OCI-LY3 (cell line): ENCODE data around the gene CELF1.
"Not testable (repeated sequence)": the region's sequence is repeated elsewhere in the genome, so short reads cannot be mapped to it uniquely, and the experiment has no call there.

ENCODE experiments used
- H2AFZ ChIP-seq: fragments of 200-600, 300-600 bp; shearing (Covaris generic); 2 replicates; pipeline ENCODE4 v1.6.0; 2014; ENCODE audit warnings: antibody characterized with exemption, low read depth, low read length
- H3K27ac ChIP-seq: fragments of 200-600, 300-600 bp; sonication (generic); 2 replicates; pipeline ENCODE4 v1.5.1; 2014; ENCODE audit warnings: mild to moderate bottlenecking, low read length, moderate library complexity, mixed read lengths
- H3K27me3 ChIP-seq: fragments of 200-600, 300-600 bp; sonication (generic); 2 replicates; pipeline ENCODE4 v1.6.1; 2014; ENCODE audit warnings: low read depth, low read length, mixed read lengths
- H3K36me3 ChIP-seq: fragments of 200-600, 300-600 bp; sonication (generic); replicated peaks from 2 replicates; pipeline ENCODE3; 2014; ENCODE audit warnings: low read depth, low read length, mixed read lengths
- H3K4me1 ChIP-seq: fragments of 300-600, 200-600 bp; sonication (generic); 2 replicates; pipeline ENCODE4 v1.6.1; 2014; ENCODE audit warnings: low read length, mixed read lengths
- H3K4me2 ChIP-seq: fragments of 200-600, 300-600 bp; sonication (generic); 2 replicates; pipeline ENCODE4 v1.6.1; 2014; ENCODE audit warnings: low read length, mixed read lengths
- H3K4me3 ChIP-seq: fragments of 300-600, 200-600 bp; sonication (generic); 2 replicates; pipeline ENCODE4 v1.5.1; 2014; ENCODE audit warnings: antibody characterized with exemption, mild to moderate bottlenecking, low read length, moderate library complexity
- H3K79me2 ChIP-seq: fragments of 300-600, 200-600 bp; shearing (Covaris generic); 2 replicates; pipeline ENCODE4 v1.6.1; 2014; ENCODE audit warnings: mild to moderate bottlenecking, low read length, mixed read lengths
- H3K9ac ChIP-seq: fragments of 300-600, 200-600 bp; shearing (Covaris generic); 2 replicates; pipeline ENCODE4 v1.6.0; 2014; ENCODE audit warnings: mild to moderate bottlenecking, low read length, moderate library complexity
- H3K9me3 ChIP-seq: fragments of 200-600, 300-600 bp; shearing (Covaris generic); 2 replicates; pipeline ENCODE4 v1.6.1; 2014; ENCODE audit warnings: low read length, mixed read lengths; ENCODE audit not compliant: insufficient read depth
- H4K20me1 ChIP-seq: fragments of 200-600, 300-600 bp; sonication (generic); 2 replicates; pipeline ENCODE4 v1.6.1; 2016; ENCODE audit warnings: low read length, mixed read lengths; ENCODE audit not compliant: insufficient read depth
- EZH2phosphoT487 ChIP-seq: fragments of 200-600 bp; shearing (Covaris generic); IDR thresholded peaks from 2 replicates; pipeline ENCODE4 v1.6.1; 2018; ENCODE audit warnings: antibody characterized with exemption, mixed run types, low read depth
- TF ChIP-seq, protein P1 (sequence below): fragments of 200-600, 300-600 bp; sonication (generic); IDR thresholded peaks from 2 replicates; pipeline ENCODE4 v1.5.1; 2014; ENCODE audit warnings: antibody characterized with exemption, low read length, low read depth

Gene CELF1

DNA sequence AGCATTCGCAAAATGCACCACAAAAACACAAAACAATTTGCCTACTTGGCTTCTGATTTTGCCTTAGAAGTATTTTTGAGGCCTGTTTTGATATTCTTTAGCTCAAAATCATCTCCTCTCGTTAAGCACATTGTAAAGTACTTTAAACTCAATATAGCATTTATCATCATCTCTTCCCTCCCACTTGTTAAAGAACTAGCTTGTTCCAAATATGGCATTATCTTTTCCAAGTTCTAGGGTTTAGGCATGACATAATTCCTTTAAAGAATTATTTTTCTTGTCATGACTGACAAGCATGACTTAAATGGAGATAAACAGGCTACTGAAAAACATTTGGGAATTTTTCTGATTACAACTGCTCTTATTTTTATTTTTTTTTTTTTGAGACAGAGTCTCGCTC lies 21.3 kb downstream of the CELF1 start:
- H2AFZ ChIP-seq = no peak overlapping the region
- no peak overlapping the region for H3K4me3 ChIP-seq
- H4K20me1 ChIP-seq = peaks cover 81% of the 10 kb centered on the region
- peaks cover 6% of the 10 kb centered on the region for H3K4me1 ChIP-seq
- no peak overlapping the region for H3K9ac ChIP-seq
- no peak overlapping the region for H3K4me2 ChIP-seq
- no peaks in the 10 kb centered on the region for H3K9me3 ChIP-seq
- no peaks in the 10 kb centered on the region for H3K27me3 ChIP-seq
- peaks cover 100% of the 10 kb centered on the region for H3K79me2 ChIP-seq
- H3K36me3 ChIP-seq = peaks cover 13% of the 10 kb centered on the region
- no peak for TF ChIP-seq EZH2phosphoT487
- H3K27ac ChIP-seq = no peak overlapping the region

DNA sequence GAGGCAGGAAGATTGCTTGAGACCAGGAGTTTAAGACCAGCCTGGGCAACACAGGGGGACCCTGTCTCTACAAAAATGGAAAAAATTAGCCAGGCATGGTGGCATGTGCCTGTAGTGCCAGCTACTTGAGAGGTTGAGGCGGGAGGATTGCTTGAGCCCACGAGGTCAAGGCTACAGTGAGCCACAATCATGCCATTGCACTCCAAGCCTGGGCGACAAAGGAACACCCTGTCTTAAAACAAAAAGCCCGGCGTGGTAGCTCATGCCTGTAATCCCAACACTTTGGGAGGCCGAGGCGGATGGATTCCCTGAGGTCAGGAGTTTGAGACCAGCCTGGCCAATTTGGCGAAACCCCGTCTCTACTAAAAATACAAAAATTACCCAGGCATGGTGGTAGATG lies 22.2 kb downstream of the CELF1 start:
- Histone ChIP-seq H3K4me1 (peaks cover 15% of the 10 kb centered on the region), H4K20me1 (peaks cover 82% of the 10 kb centered on the region), H3K79me2 (peaks cover 100% of the 10 kb centered on the region)
- H3K27me3 ChIP-seq, H3K4me3 ChIP-seq, H3K4me2 ChIP-seq, H3K36me3 ChIP-seq, H3K9ac ChIP-seq, H2AFZ ChIP-seq, H3K9me3 ChIP-seq, H3K27ac ChIP-seq: not testable (repeated sequence)

DNA sequence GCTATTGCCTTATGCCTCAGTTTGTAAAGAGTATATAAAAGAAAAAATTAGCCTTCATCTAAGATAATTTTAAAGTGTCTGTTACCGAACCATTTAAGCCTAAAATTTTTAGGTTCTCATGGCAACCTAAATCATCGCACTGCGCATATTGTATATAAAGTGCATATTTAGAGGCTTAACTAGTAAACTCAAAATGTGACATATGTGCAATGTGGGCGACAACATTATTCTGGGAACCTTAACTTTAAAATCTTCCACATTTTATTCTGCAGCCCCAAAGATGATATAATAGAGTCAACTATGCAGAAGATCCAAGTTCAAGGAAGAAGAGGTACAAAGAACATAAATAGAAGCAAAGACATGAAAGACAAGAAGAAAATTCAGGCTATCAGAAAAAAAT lies 23.0 kb downstream of the CELF1 start:
- H3K4me2 ChIP-seq = no peak overlapping the region
- peaks cover 9% of the 10 kb centered on the region for H3K36me3 ChIP-seq
- no peak overlapping the region for H3K27ac ChIP-seq
- peaks cover 23% of the 10 kb centered on the region for H3K4me1 ChIP-seq
- H3K79me2 ChIP-seq = peaks cover 100% of the 10 kb centered on the region
- TF ChIP-seq, protein P1, sequence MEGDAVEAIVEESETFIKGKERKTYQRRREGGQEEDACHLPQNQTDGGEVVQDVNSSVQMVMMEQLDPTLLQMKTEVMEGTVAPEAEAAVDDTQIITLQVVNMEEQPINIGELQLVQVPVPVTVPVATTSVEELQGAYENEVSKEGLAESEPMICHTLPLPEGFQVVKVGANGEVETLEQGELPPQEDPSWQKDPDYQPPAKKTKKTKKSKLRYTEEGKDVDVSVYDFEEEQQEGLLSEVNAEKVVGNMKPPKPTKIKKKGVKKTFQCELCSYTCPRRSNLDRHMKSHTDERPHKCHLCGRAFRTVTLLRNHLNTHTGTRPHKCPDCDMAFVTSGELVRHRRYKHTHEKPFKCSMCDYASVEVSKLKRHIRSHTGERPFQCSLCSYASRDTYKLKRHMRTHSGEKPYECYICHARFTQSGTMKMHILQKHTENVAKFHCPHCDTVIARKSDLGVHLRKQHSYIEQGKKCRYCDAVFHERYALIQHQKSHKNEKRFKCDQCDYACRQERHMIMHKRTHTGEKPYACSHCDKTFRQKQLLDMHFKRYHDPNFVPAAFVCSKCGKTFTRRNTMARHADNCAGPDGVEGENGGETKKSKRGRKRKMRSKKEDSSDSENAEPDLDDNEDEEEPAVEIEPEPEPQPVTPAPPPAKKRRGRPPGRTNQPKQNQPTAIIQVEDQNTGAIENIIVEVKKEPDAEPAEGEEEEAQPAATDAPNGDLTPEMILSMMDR = no peak
- no peak for TF ChIP-seq EZH2phosphoT487
- no peak overlapping the region for H3K9ac ChIP-seq
- H3K27me3 ChIP-seq = no peaks in the 10 kb centered on the region
- H4K20me1 ChIP-seq = peaks cover 85% of the 10 kb centered on the region
- no peak overlapping the region for H3K4me3 ChIP-seq
- H3K9me3 ChIP-seq = no peaks in the 10 kb centered on the region
- H2AFZ ChIP-seq = no peak overlapping the region

DNA sequence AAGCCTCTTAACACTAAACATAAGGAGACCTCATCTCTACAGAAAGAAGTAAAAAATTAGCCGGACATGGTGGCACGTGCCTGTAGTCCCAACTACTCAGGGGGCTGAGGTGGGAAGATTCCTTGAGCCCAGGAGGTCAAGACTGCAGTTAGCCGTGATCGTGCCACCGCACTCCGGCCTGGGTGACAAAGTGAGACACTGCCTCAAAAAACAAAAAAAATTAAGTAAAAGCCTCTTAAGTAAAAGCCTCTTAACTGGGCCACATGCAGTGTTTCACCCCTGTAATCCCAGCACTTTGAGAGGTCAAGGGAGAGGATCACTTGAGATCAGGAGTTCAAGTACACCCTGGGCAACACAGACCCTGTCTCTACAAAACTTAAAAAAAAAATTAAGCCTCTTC lies 25.7 kb downstream of the CELF1 start:
- Histone ChIP-seq H4K20me1 (peaks cover 81% of the 10 kb centered on the region), H2AFZ (no peak overlapping the region), H3K4me2 (no peak overlapping the region), H3K4me1 (peaks cover 46% of the 10 kb centered on the region), H3K9ac (no peak overlapping the region), H3K4me3 (no peak overlapping the region), H3K36me3 (peaks cover 6% of the 10 kb centered on the region), H3K9me3 (no peaks in the 10 kb centered on the region), H3K79me2 (peaks cover 100% of the 10 kb centered on the region), H3K27ac (no peak overlapping the region), H3K27me3 (no peaks in the 10 kb centered on the region)
- TF ChIP-seq, protein P1 = no peak

DNA sequence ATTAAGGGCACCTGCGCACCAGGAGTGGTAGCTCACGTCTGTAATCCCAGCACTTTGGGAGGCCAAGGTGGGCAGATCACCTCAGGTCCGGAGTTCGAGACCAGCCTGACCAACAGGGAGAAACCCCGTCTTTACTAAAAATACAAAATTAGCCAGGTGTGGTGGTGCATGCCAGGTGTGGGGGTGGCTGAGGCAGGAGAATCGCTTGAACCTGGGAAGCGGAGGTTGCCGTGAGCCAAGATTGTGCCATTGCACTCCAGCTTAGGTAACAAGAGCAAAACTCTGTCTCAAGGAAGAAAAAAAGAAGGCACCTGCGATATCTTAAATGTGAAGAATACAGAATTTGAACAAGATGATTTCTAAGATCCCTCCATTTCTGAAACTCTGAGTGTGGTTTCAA lies 26.9 kb downstream of the CELF1 start:
- H3K9me3 ChIP-seq, H2AFZ ChIP-seq, H3K36me3 ChIP-seq, H3K4me3 ChIP-seq, H3K27me3 ChIP-seq, H3K9ac ChIP-seq: not testable (repeated sequence)
- peak overlapping the region; percentile 95; the same call in 1 of the 2 replicates for H3K4me2 ChIP-seq
- H3K79me2 ChIP-seq = peaks cover 100% of the 10 kb centered on the region
- H3K27ac ChIP-seq = peak overlapping the region; percentile 89
- H3K4me1 ChIP-seq = peaks cover 52% of the 10 kb centered on the region
- H4K20me1 ChIP-seq = peaks cover 70% of the 10 kb centered on the region
